Activated naive CD4-positive, alpha-beta T cell treated with Interleukin-2 at 50 U/mL for 16 hours (primary cell): ENCODE data around the gene CFAP141.
"Not testable (repeated sequence)": the region's sequence is repeated elsewhere in the genome, so short reads cannot be mapped to it uniquely, and the experiment has no call there.

Experiments
- DNase-seq: peaks from one replicate; pipeline ENCODE4 v3.0.0-alpha.2; 2020

CFAP141 gene

DNA sequence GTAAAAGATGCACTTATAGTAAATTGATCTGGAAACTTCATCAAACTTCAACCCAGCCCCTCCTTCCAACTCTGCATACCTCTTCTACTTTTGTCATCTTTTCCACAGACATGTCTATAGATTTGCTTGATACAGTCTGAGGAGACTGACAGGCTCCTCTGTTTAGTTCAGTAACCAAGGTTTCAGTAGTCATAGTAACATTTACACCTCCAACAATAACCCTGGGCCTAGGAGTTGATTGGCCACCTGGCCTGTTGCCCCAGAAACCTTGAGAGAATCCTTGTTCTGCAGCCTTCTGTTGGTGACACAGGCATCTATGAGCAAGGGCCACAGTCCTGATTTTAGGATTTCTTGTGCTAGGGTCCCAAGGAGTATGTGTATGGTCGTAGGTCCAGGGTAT lies at the start of gene CFAP141:
Gene CFAP141 (minus strand): TSS at position 138 of the 400 bp plus-strand sequence. CDS start 26 bp downstream, at position 112.
- DNase-seq: peak; percentile 24

DNA sequence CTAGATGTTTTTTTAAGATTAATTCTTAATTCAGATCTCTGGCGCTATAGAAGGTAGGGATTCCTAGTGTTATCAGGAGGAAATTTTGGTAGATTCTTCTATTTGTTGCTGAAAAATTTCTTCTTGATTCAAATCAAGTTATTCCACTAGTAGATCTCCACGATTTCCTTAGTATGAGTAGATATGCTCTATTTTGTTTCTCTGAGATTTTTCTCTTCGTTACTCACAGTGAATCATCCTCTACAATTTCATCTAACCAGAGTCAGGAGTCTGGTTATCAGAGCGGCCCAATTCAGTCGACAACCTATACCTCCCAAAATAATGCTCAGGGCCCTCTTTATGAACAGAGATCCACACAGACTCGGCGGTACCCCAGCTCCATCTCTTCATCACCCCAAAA lies 47.5 kb upstream of the CFAP141 start:
- no peak for DNase-seq

DNA sequence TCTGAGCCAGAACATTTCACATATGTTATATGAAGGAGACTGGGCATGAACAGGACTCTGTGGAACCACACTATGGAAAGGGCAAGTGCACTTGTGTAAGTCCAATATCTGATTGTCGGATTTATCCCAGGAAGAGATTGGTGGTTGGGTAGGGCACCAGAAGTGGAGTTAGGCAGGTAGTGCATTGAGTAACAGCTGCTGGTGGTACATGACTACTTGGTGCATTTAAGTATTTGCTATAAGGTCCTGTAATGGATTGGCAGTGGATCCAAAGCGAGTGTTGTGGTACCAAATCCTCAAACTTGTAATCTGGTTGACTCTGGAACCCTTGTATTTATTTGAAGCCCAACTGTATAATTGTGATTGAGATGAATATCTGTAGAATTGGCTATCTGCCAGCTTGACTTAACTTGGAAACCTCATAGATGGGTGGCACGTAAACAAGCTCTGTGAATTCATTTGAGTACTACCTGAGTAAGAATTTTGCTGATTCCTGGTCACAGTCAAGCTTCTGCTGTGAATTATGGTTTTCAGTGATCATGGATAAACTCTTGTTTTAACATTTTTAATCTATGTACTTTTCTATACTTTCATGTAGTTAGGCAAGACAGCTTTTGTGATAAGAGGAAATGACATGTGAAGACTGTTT lies 35.7 kb upstream of the CFAP141 start:
- no peak for DNase-seq

DNA sequence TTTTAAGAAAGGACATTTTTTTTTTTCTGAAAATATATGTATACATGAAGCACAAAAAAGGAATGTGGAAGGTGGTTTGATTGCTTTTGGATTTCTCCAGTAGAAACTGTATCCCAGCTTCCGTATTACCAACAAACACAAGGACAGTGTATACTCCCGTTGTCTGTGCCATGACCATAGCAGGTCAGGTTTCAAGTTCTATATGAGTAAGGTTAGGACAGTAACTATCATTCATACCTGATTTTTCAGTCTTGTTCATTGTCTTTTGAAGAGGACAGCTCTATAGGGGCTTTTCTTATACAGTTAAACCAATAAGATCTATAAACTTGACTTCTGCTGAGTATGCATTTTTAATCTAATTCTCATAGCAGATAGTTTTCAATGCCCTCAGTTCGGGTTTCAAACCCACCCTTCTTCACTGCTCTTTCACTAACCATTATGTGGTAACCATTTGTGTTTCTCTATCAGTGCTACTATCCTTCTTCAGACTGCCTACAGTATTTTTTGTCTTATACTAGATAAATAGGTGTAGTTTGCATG lies 34.2 kb upstream of the CFAP141 start:
- no peak for DNase-seq

DNA sequence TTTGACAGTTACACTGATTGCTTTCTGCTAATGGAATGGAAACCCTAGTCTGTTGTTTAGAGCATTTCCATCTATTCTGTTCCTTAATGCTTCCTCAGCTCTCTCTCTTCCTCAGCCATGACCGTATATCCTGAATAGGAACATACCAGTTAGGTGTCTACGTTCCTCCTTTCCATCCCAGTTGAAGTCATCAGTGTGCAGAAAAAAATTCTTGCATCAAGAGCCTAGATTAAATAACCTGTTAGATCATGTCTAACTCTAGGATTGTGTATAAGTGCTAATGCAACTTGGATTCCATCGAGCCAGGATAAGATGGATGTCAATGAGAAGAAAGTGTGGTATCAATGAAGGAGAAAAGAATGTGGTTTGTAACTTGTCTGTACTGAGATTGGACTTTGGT lies 33.4 kb upstream of the CFAP141 start:
- no peak for DNase-seq

DNA sequence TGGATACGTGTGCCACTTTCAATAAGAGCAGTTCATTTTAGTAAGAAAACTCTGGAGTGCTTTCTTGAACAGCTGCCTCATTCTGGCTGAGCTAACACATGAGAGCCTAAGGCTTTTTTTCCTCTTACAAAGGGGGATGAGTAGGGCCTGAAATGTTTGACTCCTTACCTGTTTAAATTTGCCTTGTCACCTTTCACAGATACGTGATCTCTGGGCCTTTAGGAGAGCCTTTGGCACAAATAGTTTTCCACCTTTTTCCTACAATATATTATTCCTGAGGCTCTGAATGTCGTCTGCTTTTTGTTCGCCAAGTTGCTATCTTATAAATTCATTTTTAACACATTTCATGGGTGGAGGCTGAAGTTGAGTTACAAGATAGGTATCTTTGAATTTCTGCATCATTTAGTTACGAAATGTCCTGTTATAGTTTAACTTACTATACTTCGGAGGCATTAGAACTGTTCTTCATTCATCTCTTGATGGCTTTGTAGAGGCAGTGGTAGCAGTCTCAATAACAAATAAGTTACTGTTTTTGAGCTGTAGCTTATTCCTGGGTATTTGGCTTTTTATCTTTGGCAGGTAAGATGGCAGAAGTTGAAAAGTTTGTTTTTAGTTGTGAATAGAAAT lies 31.9 kb upstream of the CFAP141 start:
- no peak for DNase-seq

DNA sequence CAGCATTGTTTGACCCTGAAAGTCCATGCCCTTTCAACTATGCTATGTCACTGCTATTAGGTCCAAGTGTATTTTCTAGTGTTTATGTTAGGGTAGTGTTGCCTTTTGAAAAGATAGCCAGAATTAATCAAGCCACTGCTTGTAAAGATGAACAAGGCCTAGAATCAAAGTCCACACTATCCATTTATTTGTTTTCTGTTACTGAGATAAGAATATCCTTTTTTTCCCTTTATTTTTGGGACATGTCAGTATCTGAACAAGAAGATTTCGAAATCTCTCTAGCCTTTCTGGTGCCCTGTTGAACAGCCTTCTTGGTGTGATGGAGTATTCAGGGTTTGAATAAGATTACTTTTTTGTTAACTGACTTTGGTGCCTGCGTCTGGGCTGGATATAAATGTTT lies 31.3 kb upstream of the CFAP141 start:
- no peak for DNase-seq

DNA sequence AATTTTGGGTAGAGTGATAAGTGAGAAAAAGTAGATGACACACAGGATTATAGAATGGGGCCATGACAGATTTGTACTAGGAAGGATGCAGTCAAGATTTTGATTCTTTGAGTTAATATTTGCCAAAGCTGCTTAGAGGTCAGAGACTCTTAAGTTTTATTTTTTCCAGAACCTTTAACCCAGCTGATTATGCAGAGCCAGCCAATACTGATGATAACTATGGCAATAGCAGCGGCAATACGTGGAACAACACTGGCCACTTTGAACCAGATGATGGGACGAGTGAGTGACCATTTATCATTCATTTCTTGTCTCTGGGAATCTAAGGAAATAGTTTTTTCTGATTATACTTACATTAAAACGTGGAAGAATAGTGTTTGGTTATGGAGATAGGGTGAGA lies 30.7 kb upstream of the CFAP141 start:
- DNase-seq: no peak

DNA sequence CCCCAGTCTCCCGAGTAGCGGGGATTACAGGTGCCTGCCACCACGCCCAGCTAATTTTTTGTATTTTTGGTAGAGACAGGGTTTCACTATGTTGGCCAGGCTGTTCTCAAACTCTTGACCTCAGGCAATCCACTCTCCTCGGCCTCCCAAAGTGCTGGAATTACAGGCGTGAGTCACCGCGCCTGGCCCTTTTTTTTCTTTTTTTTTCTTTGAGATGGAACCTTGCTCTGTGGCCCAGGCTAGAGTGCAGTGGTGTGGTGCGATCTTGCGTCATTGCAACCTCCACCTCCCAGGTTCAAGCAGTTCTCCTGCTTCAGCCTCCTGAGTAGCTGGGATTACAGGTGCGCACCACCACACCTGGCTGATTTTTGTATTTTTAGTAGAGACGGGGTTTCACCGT lies 27.0 kb upstream of the CFAP141 start:
- DNase-seq: not testable (repeated sequence)

DNA sequence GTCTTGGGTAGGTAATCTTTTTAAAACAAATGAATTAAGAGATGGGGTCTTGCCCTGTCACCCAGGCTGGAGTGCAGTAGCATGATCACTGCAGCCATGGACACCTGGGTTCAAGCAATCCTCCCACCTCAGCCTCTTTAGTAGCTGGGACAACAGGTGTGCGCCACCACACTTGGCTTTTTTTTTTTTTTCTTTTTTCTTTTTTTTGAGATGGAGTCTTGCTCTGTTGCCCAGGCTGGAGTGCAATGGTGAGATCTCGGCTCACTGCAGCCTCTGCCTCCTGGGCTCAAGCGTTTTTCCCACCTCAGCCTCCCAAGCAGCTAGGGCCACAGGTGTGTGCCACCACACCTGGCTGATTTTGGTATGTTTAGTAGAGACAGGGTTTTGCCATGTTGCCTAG lies 25.0 kb upstream of the CFAP141 start:
- DNase-seq: not testable (repeated sequence)

DNA sequence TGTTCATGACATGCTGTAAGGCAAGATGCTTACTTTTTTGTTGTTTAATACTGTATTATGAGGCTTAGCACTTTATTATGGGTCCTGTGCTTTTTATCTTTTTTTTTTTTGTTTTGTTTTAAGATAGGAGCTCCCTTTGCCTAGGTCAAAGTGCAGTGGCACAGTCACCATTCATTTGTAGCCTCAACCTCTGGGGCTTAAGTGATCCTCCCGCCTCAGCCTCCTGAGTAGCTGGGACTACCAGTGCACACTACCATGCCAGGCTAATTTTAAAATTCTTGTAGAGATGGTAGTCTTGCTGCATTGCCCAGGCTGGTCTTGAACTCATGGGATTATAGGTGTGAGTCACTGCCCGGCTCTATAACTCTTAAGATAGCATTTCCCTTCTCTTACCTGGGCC lies 19.2 kb upstream of the CFAP141 start:
- DNase-seq: no peak

DNA sequence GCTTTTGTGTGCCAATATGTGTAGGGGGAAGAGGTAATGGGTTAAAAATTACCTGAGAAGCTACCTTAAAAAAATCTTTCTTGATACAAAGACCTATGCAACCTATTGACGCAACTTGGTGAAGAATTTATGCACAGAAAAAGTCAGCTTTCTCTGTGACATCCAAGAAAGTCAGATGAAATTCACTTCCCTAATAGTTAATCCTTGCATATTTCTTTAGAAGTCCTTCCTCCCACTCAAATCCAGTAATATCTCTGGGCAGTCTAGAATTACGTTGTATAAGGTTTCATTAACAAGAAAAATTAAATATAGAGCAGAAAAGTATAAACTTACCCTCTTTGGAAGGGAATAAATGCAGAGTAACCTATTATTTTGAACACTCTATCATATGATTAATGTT lies 17.5 kb upstream of the CFAP141 start:
- DNase-seq: no peak

DNA sequence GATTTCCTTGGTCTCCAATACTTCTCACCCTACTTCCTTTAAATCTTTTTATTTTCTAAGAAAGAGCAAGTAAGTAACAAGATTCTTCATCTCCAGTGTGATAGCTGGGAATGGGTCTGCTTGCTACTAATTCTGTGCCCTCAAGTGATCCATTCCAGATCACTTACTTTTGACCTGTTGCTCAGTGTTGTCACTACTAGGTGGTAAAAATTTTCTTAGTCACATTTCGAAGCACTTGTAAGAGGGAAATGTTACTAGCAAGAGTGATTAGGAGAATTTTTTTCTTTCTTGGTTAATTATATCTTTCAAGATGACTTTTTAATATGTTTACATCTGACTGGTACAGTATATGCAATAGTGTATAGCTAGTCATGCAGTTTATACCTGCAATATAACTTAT lies 16.8 kb upstream of the CFAP141 start:
- no peak for DNase-seq

DNA sequence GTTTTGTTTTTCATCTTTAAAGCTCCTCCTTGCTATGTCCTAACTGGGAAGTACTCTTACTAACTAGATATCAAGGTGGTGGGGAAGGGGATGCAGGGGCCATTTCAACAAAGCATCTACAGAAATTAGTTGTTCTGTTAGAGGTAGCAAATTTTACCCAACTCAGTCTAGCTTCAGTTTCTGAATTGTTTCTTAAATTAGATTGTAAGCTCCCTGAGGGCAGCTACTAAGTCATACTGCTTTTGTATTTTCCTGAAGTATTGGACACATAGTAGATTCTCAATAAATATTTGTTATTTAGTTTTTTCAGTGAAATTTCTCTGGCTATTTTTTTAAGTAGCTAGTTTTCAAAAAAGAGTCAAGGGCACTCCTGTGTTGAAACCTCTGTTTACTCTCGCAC lies 16.4 kb upstream of the CFAP141 start:
- DNase-seq: no peak

DNA sequence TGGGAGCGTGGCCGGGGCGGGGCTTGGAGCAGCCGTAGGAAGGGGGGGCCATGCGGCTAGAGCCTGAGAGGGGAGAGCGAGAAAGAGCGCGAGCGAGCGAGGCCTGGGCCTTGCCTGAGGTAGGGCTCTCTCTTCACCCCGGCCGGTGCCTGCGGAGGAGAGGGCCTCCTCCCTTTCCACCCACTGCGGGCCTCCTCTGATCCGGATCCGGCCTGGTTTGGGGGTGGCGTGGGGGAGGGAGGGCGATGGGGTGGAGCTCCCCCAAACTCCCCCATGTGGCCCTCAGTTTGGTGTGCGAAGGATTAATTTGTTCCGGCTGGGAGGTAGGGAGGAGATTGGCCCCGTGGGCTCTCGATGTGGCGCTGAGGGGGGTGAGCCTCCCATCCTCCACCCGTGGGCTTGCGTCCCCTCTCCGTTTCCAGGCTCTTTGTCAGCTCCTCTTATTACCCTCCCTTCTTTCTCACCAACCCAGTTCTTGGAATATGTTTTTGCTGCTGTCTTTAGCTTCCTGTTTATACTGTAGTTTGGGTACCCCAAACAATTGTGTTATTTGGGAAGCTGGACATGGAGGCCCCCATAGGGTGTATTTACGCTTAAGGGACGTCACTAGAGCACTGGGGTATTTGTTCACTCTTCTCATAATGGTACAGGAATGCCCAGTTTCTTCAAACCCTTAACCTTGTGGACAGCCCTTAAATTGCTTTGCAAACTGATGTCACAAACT lies 15.3 kb upstream of the CFAP141 start:
- DNase-seq: peak; percentile 77

DNA sequence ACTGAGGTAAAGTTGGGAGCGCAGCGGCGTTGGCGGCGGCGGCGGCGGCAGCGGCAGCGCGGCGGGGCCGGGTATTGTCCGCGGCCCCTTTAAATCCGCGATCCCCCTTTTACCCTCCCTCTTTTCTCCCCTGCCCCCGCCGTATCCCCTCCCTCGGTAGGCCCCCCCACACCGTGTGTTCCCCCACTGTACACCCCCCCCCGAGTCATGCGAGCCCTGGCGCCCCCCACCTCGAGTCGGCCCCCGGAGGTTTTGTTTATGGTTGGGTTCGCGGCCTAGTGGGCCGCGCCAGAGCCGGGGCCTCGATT lies 14.8 kb upstream of the CFAP141 start:
- no peak for DNase-seq

DNA sequence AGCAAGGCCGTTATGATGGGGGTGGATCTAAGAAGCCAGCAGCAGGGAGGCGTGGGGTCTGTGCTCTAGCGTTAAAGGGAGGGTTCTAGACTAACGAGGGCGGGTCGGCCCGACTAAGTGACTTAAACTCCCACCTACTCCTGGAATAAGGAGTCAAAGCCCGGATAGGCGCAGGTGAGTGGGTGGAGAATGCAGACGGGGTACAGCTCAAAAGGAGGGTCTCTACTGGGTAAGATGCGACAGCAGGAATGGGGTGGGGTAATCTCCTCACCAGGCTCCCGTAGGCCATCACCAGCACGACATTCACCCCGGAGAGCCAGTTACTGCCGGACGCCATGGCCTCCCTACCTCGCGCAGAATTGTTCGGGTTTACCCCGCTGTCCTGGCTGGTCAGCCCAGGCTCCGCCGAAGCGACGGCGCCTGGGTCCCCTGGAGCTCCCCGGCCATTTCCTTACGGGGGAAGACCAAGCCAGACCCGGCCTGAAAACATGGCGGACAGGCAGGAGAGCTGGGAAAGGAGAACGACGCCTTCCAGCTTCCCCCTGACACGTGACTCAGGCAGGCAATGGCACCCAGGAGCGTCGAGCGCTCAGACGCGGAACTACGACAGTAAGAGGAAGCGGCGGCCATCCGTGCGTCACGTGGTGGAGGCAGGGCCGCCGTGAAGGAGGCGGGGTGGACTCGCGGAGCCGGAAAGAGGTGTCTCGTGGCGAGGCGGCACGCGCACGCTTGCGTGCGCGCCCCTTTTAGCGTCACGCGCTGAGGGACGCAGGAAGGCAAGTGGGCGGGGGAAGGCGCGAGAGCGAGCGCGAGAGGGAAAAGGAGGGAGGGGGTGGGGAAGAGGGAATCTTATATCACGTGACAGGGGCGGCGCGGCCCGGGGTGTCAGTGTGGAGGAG lies 14.2 kb upstream of the CFAP141 start, which contains the start of gene UBAP2L:
Gene UBAP2L (plus strand): TSS at position 885 of the 899 bp plus-strand sequence. CDS start 4,169 bp downstream, outside the sequence.
- DNase-seq: peak; percentile 99

DNA sequence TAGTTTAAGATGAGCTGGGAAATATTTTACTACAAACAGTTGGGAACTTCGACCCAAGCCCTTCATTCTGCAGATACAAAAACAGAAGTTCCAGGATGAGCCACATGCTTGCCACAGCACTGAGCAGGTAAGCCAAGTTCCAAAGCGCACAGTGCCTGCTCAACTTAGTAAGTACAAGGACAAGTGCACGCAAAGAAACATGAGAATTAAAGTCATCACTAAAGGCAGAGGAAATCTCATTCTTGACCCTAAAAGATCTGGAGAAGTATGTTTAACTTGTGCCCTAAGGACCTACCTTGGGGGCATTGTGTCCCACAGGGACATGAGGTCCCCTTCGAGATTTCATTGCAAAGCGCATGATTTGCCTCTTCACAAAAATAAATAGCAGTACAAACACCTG lies 13.4 kb upstream of the CFAP141 start:
- no peak for DNase-seq

DNA sequence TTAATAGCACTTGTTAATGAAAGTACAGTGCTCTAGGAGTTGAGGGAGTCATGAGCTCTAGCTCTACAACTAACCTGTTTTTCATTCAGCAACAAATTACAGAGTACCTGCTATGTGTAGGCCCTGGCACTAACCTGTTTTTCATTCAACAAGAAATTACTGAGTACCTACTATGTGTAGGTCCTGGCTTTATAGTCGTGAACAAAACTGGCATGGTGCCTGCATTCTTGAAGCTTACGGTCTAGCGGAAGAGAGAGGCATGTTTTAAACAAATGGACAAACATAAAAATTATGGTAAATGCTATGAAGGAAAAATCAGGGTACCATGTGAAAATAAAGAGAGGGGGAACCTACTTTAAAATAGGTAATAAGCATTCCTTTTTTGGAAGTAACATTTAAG lies 12.4 kb upstream of the CFAP141 start:
- no peak for DNase-seq

DNA sequence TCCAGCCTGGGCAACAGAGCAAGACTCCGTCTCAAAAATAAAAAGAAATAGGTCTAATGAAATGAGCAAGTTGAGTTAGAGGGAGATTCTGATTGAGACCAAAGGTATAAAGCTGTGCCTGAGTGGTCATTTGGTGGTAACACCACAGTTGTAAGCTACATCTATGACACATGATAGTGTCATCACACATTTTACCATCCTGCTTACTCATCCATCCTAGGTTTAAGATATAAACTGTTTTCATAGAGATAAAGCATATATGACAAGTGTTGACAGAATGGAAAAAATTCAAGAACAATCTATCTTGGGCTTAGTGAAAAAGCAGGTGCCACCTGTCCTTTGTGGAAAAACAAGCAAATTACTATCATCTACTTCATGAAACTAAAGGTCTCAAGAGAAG lies 7.1 kb upstream of the CFAP141 start:
- DNase-seq: no peak

DNA sequence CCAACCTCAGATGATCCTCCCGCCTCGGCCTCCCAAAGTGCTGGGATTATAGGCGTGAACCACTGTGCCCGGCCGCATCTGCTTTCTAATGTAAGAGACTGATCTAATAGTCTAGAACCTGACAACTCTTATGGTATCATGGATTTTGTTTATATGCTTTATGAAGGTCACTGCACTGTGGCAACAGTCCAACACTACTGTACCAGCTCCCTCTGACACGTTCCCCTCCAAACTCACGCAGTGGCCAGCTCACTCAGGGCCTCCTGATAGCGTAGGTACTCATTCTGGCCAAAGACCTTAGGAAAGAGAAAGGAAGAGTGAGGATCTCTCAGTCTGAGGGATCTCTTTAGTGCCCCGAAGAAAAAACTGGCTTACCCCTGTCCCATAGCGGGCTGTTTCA lies 6.0 kb upstream of the CFAP141 start:
- DNase-seq: no peak

DNA sequence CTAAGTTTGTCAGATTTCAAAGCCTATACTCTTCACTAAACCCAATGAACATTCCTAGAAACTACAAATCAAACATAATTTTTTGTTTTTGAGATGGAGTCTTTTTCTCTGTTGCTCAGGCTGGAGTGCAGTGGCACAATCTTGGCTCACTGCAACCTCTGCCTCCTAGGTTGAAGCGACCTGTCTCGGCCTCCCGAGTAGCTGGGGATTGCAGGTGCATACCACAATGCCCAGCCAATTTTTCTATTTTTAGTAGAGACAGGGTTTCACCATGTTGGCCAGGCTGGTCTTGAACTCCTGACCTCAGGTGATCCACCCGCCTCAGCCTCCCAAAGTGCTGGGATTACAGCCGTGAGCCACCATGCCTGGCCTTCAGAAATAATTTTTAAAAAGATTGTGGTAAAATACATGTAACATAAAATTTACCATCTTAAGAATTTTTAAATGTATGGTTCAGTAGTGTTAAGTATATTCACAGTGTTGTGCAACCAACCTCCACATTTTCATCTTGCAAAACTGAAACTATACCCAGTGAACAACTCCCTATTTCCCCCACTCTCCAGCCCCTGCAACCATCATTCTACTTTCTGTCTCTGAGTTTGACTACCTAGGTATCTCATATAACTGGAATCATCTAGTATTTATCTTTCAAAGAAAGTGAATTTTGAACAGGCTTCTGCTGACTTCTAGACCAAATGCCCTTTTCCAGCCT lies 2.7 kb upstream of the CFAP141 start:
- DNase-seq: no peak
